Effector memory CD4-positive, alpha-beta T cell (primary cell): ENCODE results near the gene TBC1D5.

Experiments used
- DNase-seq, 3 donors: peaks; one replicate each; pipeline ENCODE4 v3.0.0-alpha.2; 2020
- H3K27ac ChIP-seq: 2 replicates; pipeline ENCODE4 v1.7.0; 2013; ENCODE audit warnings: mild to moderate bottlenecking, low read length, moderate library complexity; ENCODE audit not compliant: insufficient read depth, poor library complexity, severe bottlenecking
- H3K27me3 ChIP-seq: replicated peaks from 2 replicates; pipeline ENCODE4 v1.7.0; 2013; ENCODE audit warnings: mild to moderate bottlenecking, low read length; ENCODE audit not compliant: insufficient read depth, control insufficient read depth, poor library complexity, severe bottlenecking
- H3K36me3 ChIP-seq: 2 replicates; pipeline ENCODE4 v1.7.0; 2013; ENCODE audit warnings: mild to moderate bottlenecking, low read length, moderate library complexity; ENCODE audit not compliant: control insufficient read depth, insufficient read depth
- H3K4me1 ChIP-seq: 2 replicates; pipeline ENCODE4 v1.7.0; 2013; ENCODE audit warnings: low read length, mild to moderate bottlenecking; ENCODE audit not compliant: control insufficient read depth, insufficient read depth, poor library complexity, severe bottlenecking
- H3K4me3 ChIP-seq: 2 replicates; pipeline ENCODE4 v1.7.0; 2013; ENCODE audit warnings: low read length, low read depth, mild to moderate bottlenecking; ENCODE audit not compliant: insufficient read depth, poor library complexity, severe bottlenecking
- H3K9me3 ChIP-seq: 2 replicates; pipeline ENCODE4 v1.7.0; 2013; ENCODE audit warnings: mild to moderate bottlenecking, low read length, moderate library complexity; ENCODE audit not compliant: control insufficient read depth

Gene TBC1D5

DNA sequence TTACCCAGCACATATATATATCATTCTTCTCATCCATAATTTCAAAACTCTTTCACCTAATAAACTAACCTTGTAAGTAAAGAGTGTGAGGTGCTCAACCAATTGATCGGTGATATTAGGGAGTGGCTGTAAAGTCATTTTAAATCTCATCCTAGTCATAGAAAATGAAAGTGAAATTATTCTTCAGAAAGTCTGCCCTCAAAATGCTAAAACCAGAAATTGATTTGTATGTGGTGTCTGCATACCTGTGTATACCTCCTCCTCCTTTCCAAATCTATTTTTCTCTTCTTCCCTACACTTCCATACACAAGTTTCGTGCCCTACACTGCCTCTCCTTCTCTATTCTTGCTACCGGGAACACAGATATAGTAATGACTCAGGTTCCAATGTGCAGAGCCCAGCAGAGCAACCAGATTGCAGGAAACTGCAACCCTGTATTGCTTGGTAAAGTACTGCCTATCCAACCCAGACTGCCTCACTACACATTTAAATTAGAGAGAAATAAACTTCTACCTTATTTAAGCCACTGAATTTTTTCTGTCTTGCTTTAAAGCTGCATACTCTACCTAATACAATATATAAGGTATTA lies 7.4 kb upstream of the TBC1D5 start:
- no peaks in the 10 kb centered on the region for H3K9me3 ChIP-seq
- no peak for DNase-seq
- no peaks in the 10 kb centered on the region for H3K27me3 ChIP-seq
- H3K4me1 ChIP-seq = peaks cover 2% of the 10 kb centered on the region
- H3K27ac ChIP-seq = peak overlapping the region; percentile 16
- peak overlapping the region; percentile 49 for H3K4me3 ChIP-seq
- H3K36me3 ChIP-seq = no peaks in the 10 kb centered on the region

- peaks cover 2% of the 10 kb centered on the region for H3K4me1 ChIP-seq
- H3K27me3 ChIP-seq = no peaks in the 10 kb centered on the region
- H3K27ac ChIP-seq = no peak overlapping the region
- H3K4me3 ChIP-seq = peak overlapping the region; percentile 49
- no peaks in the 10 kb centered on the region for H3K9me3 ChIP-seq
- H3K36me3 ChIP-seq = no peaks in the 10 kb centered on the region
- no peak for DNase-seq
Observed at GRCh38 chr3:17749281-17749680, 6.8 kb upstream of the TBC1D5 start.

DNA sequence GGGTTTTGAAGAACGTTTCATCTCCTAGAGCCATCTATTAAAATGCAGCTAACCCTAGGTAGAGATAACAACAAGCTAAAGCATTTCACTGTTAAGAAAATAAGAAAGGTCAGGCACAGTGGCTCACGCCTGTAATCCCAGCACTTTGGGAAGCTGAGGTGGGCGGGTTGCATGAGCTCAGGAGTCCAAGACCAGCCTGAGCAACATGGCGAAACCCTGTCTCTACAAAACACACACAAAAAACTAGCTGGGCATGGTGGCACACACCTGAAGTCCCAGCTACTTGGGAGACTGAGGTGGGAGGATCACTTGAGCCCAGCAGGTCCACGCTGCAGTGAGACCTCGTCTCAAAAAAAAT lies 5.4 kb upstream of the TBC1D5 start:
- no peaks in the 10 kb centered on the region for H3K27me3 ChIP-seq
- peaks cover 5% of the 10 kb centered on the region for H3K4me1 ChIP-seq
- H3K36me3 ChIP-seq = no peaks in the 10 kb centered on the region
- no peak overlapping the region for H3K27ac ChIP-seq
- DNase-seq = no peak
- no peaks in the 10 kb centered on the region for H3K9me3 ChIP-seq
- no peak overlapping the region for H3K4me3 ChIP-seq

DNA sequence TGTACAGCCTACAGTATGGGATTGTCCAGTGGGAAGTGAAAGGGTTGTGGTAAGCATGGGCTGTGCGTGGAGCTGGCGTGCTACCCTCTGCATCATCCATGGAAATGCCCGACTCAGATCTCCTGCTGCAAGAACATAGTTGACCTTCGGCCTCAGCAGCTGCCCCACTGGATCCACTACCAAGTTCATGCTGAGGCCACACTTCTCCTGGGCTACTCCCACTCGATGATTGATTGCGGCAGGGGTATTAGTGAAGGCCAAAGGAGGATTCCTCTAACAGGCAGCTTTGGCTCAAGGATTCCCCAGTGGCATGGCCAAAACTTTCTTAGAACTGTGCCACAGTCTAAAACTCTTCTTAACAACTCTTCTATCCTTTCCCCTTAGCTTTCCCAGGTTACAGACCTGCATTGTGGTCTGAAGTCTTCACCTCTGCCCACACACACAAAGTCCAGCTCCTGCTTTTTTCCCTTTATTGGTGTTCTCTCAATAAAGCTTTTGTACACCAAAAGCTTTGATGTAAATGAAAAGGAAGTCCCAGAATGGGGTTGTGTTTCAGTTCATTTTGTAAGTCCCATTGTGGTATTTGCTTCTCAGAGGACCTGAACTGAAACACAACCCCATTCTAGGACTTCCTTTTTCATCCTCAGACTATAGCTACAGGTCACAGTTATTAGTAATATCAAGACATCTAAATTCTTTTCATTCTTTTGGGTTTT lies 4.9 kb upstream of the TBC1D5 start:
- Histone ChIP-seq H3K4me1 (peaks cover 7% of the 10 kb centered on the region), H3K4me3 (no peak overlapping the region), H3K36me3 (no peaks in the 10 kb centered on the region), H3K27ac (no peak overlapping the region), H3K27me3 (no peaks in the 10 kb centered on the region), H3K9me3 (no peaks in the 10 kb centered on the region)
- no peak for DNase-seq

DNA sequence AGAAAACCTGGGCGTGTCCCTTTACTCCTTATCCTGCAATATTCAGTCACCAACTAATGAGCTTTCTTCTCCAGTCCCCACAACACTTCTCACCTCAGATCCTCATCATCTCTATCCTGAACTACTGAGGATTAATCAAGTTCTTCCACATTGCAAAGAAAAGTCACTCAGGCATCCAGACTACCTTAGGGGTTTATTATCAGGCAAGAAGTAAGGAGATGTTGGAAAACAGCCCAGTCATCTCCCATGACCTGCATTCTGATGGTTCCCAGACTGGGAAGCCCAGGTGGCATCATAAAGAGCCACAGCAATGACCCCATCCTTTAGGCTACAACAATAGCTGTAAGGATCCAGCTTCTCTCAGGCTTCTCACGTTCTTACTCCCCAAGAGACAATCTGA lies 3.5 kb upstream of the TBC1D5 start:
- H3K36me3 ChIP-seq = no peaks in the 10 kb centered on the region
- H3K4me3 ChIP-seq = no peak overlapping the region
- no peaks in the 10 kb centered on the region for H3K9me3 ChIP-seq
- H3K27ac ChIP-seq = no peak overlapping the region
- H3K4me1 ChIP-seq = peaks cover 7% of the 10 kb centered on the region
- no peak for DNase-seq
- H3K27me3 ChIP-seq = no peaks in the 10 kb centered on the region

- H3K4me3 ChIP-seq = no peak overlapping the region
- H3K9me3 ChIP-seq = no peaks in the 10 kb centered on the region
- H3K27me3 ChIP-seq = no peaks in the 10 kb centered on the region
- no peak for DNase-seq
- H3K36me3 ChIP-seq = no peaks in the 10 kb centered on the region
- H3K4me1 ChIP-seq = peaks cover 7% of the 10 kb centered on the region
- H3K27ac ChIP-seq = no peak overlapping the region
Observed at GRCh38 chr3:17745301-17745700, 2.9 kb upstream of the TBC1D5 start.

DNA sequence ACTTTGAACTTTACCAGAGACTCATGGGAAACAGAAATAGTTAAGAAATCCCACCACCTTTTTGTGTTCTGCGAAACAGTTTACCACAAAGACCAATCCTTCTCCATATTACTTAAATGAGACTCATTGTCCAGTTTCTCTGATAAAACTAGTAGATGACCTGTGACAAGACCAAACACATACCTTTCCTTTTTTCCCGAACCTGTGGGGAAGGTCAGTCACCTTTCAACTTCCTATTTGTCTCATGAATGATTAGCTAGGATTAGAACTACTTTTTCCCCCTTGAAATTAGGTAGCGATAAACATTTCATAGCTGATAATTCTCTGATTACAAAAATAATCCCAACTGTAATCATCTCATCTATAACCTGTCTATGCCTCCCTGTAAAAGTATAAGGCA lies 2.3 kb upstream of the TBC1D5 start:
- peaks cover 7% of the 10 kb centered on the region for H3K4me1 ChIP-seq
- no peak overlapping the region for H3K27ac ChIP-seq
- no peak for DNase-seq

DNA sequence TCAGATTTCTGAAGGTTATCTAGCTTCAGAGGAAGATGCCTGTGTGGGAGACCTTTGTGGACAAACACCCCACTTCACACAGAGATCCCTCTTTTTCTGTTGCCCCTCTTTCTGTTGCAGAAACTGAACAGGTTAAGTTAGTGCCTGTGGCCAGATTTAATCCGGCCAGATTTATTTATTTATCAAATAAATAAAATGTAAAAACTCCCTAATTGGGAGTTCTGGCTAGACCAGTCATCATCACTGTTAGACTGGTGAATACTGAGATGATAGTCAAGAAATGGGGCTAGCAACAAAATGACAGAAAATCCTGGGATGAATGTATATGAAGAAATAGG lies 1.2 kb upstream of the TBC1D5 start:
- no peak for DNase-seq
- H3K27me3 ChIP-seq = no peaks in the 10 kb centered on the region
- H3K9me3 ChIP-seq = no peaks in the 10 kb centered on the region
- no peak overlapping the region for H3K27ac ChIP-seq
- H3K4me3 ChIP-seq = no peak overlapping the region
- H3K4me1 ChIP-seq = peaks cover 7% of the 10 kb centered on the region
- no peaks in the 10 kb centered on the region for H3K36me3 ChIP-seq

More for the DNA sequence above, 2.3 kb upstream of the TBC1D5 start:
- Histone ChIP-seq H3K9me3 (no peaks in the 10 kb centered on the region), H3K4me3 (no peak overlapping the region), H3K27me3 (no peaks in the 10 kb centered on the region), H3K36me3 (no peaks in the 10 kb centered on the region)

DNA sequence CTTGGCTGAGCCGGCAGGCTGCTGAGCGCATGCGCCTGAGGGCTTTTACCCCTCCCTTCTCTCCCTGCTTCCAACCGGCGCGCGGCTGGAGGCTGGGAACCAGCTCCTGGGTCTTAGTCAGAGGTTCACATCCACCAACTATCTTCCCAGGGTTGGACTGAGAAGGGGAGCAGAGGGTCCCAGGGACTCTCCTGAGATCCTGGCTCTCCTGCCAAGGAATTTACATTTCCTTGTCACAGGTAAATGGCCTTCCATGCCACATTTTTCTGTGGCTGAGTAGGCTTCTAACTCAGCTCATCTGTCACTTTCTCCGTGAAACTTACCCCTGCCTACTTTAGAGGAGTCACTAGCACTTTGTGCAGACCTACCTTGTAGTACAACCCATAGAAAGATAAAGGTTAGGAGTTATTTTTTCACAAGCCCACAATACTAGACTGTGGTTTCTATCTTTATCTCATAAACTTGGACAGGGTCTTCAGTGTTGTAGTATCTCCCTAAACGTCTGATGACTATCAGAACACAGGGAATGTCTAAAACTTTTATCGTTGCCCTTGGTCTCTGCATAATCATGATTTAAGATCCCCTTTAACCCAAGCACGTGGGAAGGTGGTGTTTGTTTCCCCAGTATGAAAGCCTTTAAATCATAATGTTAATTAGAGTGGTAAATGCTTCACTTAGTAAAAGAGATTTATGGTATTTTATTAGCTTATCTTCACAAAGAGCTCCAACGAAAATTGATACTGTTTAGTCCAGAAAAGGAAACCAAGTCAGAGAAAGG lies 638 bp upstream of the TBC1D5 start:
- peaks cover 7% of the 10 kb centered on the region for H3K4me1 ChIP-seq
- DNase-seq = no peak
- H3K27ac ChIP-seq = peak overlapping the region; percentile 70
- H3K36me3 ChIP-seq = no peaks in the 10 kb centered on the region
- no peaks in the 10 kb centered on the region for H3K9me3 ChIP-seq
- H3K4me3 ChIP-seq = peak overlapping the region; percentile 93
- no peaks in the 10 kb centered on the region for H3K27me3 ChIP-seq

- Histone ChIP-seq H3K36me3 (no peaks in the 10 kb centered on the region), H3K4me3 (peak overlapping the region; percentile 93), H3K9me3 (no peaks in the 10 kb centered on the region), H3K27ac (peak overlapping the region; percentile 70), H3K27me3 (no peaks in the 10 kb centered on the region), H3K4me1 (peaks cover 4% of the 10 kb centered on the region)
- no peak for DNase-seq
Observed at GRCh38 chr3:17741621-17742101, 770 bp downstream of the TBC1D5 start.
